GM23338 (cell line): ENCODE results near the gene CRMP1.

Source experiments
- EZH2phosphoT487 ChIP-seq: fragments of 200-600 bp; sonication (generic); IDR thresholded peaks from one replicate; pipeline ENCODE4 v1.8.1; 2018; ENCODE audit warnings: antibody characterized with exemption; ENCODE audit not compliant: unreplicated experiment
- POLR2AphosphoS5 ChIP-seq: IDR thresholded peaks from 2 replicates; pipeline ENCODE4 v1.6.1; 2016; ENCODE audit warnings: antibody characterized with exemption, low read depth
- ZNF114 ChIP-seq: fragments of 250-450 bp; sonication (Bioruptor Pico); IDR thresholded peaks from 2 replicates; pipeline ENCODE4 v1.5.0; 2020; ENCODE audit warnings: mild to moderate bottlenecking, moderate library complexity
- TF ChIP-seq, protein P1 (sequence below), 2 experiments: fragments of 200-600 bp in 1 of 2; sonication (generic) in 1 of 2; conservative IDR thresholded peaks; 2 replicates each; pipeline versions ENCODE4 v1.5.1 to v1.6.1; 2016 to 2017; ENCODE audit warnings: antibody characterized with exemption in 2 of 2, low read depth in 2 of 2, mild to moderate bottlenecking in 2 of 2, moderate library complexity in 1 of 2

DNA sequence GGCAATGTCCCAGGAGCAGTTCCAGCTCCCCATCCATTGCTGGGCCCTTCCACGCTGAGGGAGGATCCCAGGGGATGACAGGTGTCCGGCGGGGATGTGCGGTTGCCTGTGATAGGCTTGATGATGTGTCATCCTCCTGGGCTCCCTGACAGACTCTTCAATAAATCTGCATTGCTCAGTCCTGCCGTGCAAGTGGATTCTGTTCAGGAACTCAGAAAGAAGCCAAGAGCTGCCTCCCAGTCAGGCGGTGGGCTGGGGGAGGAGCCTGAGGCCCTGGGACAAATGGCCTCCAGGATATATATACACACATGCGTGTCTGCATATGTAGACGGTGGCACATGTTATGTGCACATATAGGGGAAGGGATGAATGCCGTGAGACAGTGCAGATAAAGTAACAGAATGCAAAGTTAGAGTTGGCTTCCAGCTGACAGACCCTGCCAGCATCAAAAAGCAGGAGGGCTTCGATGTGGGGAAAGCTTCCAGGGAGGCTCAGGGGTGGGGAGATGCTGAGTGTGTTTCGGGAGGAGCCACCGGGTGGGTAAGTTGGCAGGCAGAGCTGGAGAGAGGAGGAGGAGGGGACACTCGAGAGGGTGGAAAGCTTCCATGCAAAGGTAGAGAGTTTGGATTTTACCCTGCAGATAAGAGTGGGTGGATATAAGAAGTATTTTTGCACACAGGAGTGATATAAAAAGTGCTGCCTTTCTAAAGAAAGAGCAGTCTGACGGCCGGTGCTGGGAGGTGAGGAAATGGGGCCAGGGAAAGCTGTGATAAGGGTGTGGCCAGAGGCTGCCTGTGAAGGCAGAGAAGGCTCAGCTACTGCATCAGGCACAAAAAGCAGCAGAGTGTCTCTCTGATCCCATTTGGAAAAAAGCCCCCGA lies 28.5 kb upstream of the CRMP1 start:
- TF ChIP-seq, protein P1, sequence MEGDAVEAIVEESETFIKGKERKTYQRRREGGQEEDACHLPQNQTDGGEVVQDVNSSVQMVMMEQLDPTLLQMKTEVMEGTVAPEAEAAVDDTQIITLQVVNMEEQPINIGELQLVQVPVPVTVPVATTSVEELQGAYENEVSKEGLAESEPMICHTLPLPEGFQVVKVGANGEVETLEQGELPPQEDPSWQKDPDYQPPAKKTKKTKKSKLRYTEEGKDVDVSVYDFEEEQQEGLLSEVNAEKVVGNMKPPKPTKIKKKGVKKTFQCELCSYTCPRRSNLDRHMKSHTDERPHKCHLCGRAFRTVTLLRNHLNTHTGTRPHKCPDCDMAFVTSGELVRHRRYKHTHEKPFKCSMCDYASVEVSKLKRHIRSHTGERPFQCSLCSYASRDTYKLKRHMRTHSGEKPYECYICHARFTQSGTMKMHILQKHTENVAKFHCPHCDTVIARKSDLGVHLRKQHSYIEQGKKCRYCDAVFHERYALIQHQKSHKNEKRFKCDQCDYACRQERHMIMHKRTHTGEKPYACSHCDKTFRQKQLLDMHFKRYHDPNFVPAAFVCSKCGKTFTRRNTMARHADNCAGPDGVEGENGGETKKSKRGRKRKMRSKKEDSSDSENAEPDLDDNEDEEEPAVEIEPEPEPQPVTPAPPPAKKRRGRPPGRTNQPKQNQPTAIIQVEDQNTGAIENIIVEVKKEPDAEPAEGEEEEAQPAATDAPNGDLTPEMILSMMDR (conservative IDR thresholded peaks at IDR 0.05; ENCODE audit: low read depth in 2 of 2), result no peak
- TF ChIP-seq ZNF114 (CRISPR knock-in tag), result no peak
- no peak for TF ChIP-seq POLR2AphosphoS5
- no peak for TF ChIP-seq EZH2phosphoT487
